PC-3 (cell line): ENCODE measurements around the gene MRPL11. TPM values are rescaled to one million over a fixed set of nuclear protein-coding genes. Genes with fewer than 3 reads are reported as not detected.

Source experiments
- ATAC-seq: fragments of 200-7000 bp; cut with Tn5 transposase; 2 replicates; pipeline ENCODE4 v1.9.1; 2020; ENCODE audit warnings: mild to moderate bottlenecking, moderate library complexity
- BruUV-seq: library from RNA; stranded (reverse); fragments of 400-500 nt; replicated peaks from 2 replicates; lab custom pipeline; 2021; lab: Mats Ljungman, UMichigan
- CTCF ChIA-PET: fragments of 300-600 bp; sonication (Branson Sonifier 250); formaldehyde crosslinking; loops from one replicate; lab custom pipeline; 2022; ENCODE audit warnings: antibody characterized with exemption; lab: Charles Lee
- POLR2A ChIA-PET: fragments of 300-600 bp; sonication (Branson Sonifier 250); formaldehyde crosslinking; loops from one replicate; lab custom pipeline; 2022; ENCODE audit warnings: antibody characterized with exemption; ENCODE audit not compliant: unreplicated experiment; lab: Charles Lee
- DNase-seq: peaks from one replicate; pipeline ENCODE4 v3.0.0-alpha.2; 2015
- H2AFZ ChIP-seq: fragments of 300-600 bp; sonication (generic); 2 replicates; pipeline ENCODE4 v1.6.0; 2016; ENCODE audit warnings: antibody characterized with exemption, low read length
- H3F3A ChIP-seq: fragments of 300-600 bp; sonication (generic); one replicate; pipeline ENCODE4 v1.6.0; 2017; ENCODE audit warnings: antibody characterized with exemption, low read length, control low read depth, mild to moderate bottlenecking; ENCODE audit not compliant: unreplicated experiment
- H3K27ac ChIP-seq: fragments of 300-600 bp; sonication (generic); 2 replicates; pipeline ENCODE4 v1.5.1; 2016; ENCODE audit warnings: mild to moderate bottlenecking, low read length
- H3K27me3 ChIP-seq: fragments of 300-600 bp; sonication (generic); 2 replicates; pipeline ENCODE4 v1.6.1; 2016; ENCODE audit warnings: low read length, mixed read lengths
- H3K36me3 ChIP-seq: fragments of 300-600 bp; sonication (generic); 2 replicates; pipeline ENCODE4 v1.6.1; 2016; ENCODE audit warnings: low read depth, mixed run types, low read length, mixed read lengths
- H3K4me1 ChIP-seq: fragments of 300-600 bp; sonication (generic); 2 replicates; pipeline ENCODE4 v1.5.1; 2016; ENCODE audit warnings: low read length; ENCODE audit not compliant: insufficient read depth
- H3K4me2 ChIP-seq: fragments of 300-600 bp; sonication (generic); 2 replicates; pipeline ENCODE4 v1.6.0; 2016; ENCODE audit warnings: low read length
- H3K4me3 ChIP-seq: fragments of 300-600 bp; sonication (generic); 2 replicates; pipeline ENCODE4 v1.5.1; 2016; ENCODE audit warnings: mild to moderate bottlenecking, low read length, mixed read lengths
- H3K79me2 ChIP-seq: fragments of 300-600 bp; sonication (generic); 2 replicates; pipeline ENCODE4 v1.6.1; 2017; ENCODE audit warnings: low read length, mixed read lengths
- H3K9ac ChIP-seq: fragments of 300-600 bp; sonication (generic); 2 replicates; pipeline ENCODE4 v1.6.0; 2016; ENCODE audit warnings: mild to moderate bottlenecking, low read length
- H3K9me2 ChIP-seq: fragments of 300-600 bp; sonication (generic); replicated peaks from 2 replicates; pipeline ENCODE4 v1.6.1; 2016; ENCODE audit warnings: mixed run types, low read length, mixed read lengths
- H3K9me3 ChIP-seq: fragments of 300-600 bp; sonication (generic); 2 replicates; pipeline ENCODE4 v1.6.1; 2016; ENCODE audit warnings: low read length, mixed read lengths
- H4K20me1 ChIP-seq: fragments of 300-600 bp; sonication (generic); 2 replicates; pipeline ENCODE4 v1.6.1; 2016; ENCODE audit warnings: low read length, mixed read lengths
- CTCF ChIP-seq: fragments of 300-600 bp; sonication (generic); conservative IDR thresholded peaks from 2 replicates; pipeline ENCODE4 v1.5.1; 2017; ENCODE audit warnings: antibody characterized with exemption, low read depth, mild to moderate bottlenecking, low read length
- EZH2 ChIP-seq: fragments of 300-600 bp; sonication (generic); IDR thresholded peaks from one replicate; pipeline ENCODE4 v1.6.1; 2017; ENCODE audit warnings: antibody characterized with exemption, mild to moderate bottlenecking, low read length; ENCODE audit not compliant: unreplicated experiment
- EZH2phosphoT487 ChIP-seq: fragments of 300-600 bp; sonication (generic); IDR thresholded peaks from 2 replicates; pipeline ENCODE4 v1.6.1; 2018; ENCODE audit warnings: mild to moderate bottlenecking, antibody characterized with exemption, low read length, borderline replicate concordance
- intact Hi-C: fragments of 100-400 bp; cut with micrococcal nuclease; formaldehyde crosslinking; loops from 2 replicates; pipeline ENCODE4 v1.9.0; 2023
- total RNA-seq: library from RNA; depleted of rRNA; stranded (reverse); fragments of >200 nt; gene quantifications from 2 replicates; pipeline ENCODE4 v1.2.3, GENCODE V29; 2014

Gene MRPL11
- total RNA-seq, 1 experiment from 2014 or later = 321 TPM

DNA sequence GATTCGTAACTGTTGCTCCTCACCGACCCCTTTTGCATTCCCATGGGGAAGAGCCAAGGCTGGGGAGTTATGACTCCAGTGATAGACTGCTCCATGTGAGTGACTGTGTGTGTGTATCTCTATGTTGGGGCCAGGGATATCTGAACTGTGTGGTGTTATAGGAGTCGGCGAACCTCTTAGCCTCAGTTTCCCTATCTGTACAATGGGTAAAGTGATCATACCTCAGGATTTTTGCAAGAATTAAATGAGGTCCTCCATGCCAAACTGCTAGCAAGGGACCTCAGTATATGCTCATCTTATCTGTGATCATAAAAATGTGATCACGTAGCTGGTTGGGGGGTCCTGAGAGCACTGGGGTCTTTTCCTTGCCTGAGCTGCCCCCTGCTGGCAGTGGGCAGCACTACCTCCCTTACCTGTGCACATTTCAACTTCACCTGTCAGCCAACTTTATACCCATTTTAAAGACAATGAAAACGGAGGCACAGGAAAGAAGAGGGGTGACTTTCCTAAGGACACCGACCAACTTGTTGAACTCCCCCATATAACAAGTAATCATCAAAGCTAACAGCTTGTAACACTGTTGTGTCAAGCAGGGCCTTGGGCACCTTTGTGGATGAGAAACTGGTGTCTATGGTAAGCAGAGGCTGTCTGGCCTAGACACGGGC is 40.2 kb upstream of the MRPL11 start:
- POLR2A ChIA-PET = no interaction called here
- H2AFZ ChIP-seq = peak overlapping the region; percentile 69
- H3K9ac ChIP-seq = peak overlapping the region; percentile 78
- intact Hi-C loops = loop anchor here (1.0 kb wide), 1 partner anchor 71 kb away; no protein-coding TSS in a partner anchor
- H3K9me2 ChIP-seq = no peaks in the 10 kb centered on the region
- no peaks in the 10 kb centered on the region for H3K9me3 ChIP-seq
- CTCF ChIA-PET = interaction anchor here (0.6 kb wide), 1 partner anchor 281 kb away, joined by 11 read pairs; no protein-coding TSS in a partner anchor
- no peaks in the 10 kb centered on the region for H4K20me1 ChIP-seq
- ATAC-seq = no peak
- H3F3A ChIP-seq = no peaks in the 10 kb centered on the region
- peak overlapping the region; percentile 87 for H3K4me2 ChIP-seq
- H3K27me3 ChIP-seq = no peaks in the 10 kb centered on the region
- peak overlapping the region; percentile 78 for H3K4me3 ChIP-seq
- peaks cover 14% of the 10 kb centered on the region for H3K79me2 ChIP-seq
- peaks cover 14% of the 10 kb centered on the region for H3K4me1 ChIP-seq
- BruUV-seq = no TSS peak
- TF ChIP-seq EZH2 (no peak), EZH2phosphoT487 (no peak), CTCF (peak; percentile 100)
- DNase-seq = peak; percentile 62
- H3K36me3 ChIP-seq = no peaks in the 10 kb centered on the region
- H3K27ac ChIP-seq = peak overlapping the region; percentile 41; the same call in 1 of the 2 replicates

DNA sequence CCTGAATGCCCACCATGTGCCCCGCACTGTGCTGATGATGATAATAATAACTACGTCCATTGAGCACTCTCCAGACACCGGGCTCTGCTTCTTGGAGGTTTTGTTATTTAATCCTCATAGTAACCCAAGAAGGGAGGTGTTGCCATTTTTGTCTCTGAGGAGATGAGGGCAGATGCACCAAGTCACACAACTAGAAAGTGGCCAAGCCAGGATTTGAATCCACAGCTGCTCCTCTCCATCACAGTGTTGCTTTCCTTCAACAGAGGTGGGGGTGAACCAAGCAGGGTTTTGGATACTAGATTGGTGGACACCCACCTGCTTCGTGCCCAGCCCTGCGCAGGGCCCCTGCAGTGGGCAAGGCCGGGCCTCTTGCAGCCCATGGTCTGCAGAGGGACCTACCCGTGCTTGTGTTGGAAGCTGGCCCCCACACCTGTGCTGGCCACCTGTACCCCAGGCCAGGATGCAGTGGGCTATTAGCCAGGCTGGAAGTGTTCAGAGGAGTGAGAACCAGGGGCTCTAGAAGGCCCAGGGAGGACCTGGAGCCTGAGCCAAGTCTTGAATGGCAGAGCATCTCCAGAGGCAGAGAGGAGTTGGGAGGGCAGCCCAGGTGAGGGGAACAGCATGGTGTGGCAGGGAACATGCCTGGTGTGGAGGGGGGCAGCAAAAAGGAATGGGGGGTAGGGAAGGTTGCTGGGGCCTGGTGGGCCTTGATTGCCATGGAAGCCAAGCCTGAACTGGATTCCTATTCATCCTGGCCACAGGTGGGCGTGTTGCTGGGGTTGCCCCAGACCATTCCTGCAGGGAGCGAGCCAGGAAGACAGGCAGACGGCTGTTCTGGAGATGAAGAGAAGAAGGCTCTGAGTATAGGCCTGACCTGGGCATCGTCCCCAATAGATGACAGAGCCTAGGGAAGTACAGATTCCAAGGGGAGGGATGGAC is 38.9 kb upstream of the MRPL11 start:
- H3K9me2 ChIP-seq = no peaks in the 10 kb centered on the region
- H3K27me3 ChIP-seq = no peaks in the 10 kb centered on the region
- DNase-seq = no peak
- peaks cover 14% of the 10 kb centered on the region for H3K4me1 ChIP-seq
- intact Hi-C loops = no loop called here
- H3K4me2 ChIP-seq = no peak overlapping the region
- ChIA-PET POLR2A (no interaction called here), CTCF (no interaction called here)
- no peak overlapping the region for H3K27ac ChIP-seq
- no peak overlapping the region for H3K9ac ChIP-seq
- peaks cover 14% of the 10 kb centered on the region for H3K79me2 ChIP-seq
- BruUV-seq = no TSS peak
- H3K4me3 ChIP-seq = no peak overlapping the region
- ATAC-seq = no peak
- no peaks in the 10 kb centered on the region for H4K20me1 ChIP-seq
- no peak overlapping the region for H2AFZ ChIP-seq
- TF ChIP-seq EZH2phosphoT487 (no peak), CTCF (no peak), EZH2 (no peak)
- no peaks in the 10 kb centered on the region for H3K9me3 ChIP-seq
- H3F3A ChIP-seq = no peaks in the 10 kb centered on the region
- no peaks in the 10 kb centered on the region; the same call in 1 of the 2 replicates for H3K36me3 ChIP-seq
